Cerebellar nuclear complex (tissue), 1 donor: ENCODE measurements around the gene SMCO4.
"Not testable (repeated sequence)": the region's sequence is repeated elsewhere in the genome, so short reads cannot be mapped to it uniquely, and the experiment has no call there.

Experiments used
- DNase-seq, 2 experiments: peaks; one replicate each; lab custom pipeline; 2025; lab: John Stamatoyannopoulos, UW

Gene SMCO4

GRCh38 chr11:93560199-93560932 lies 17.2 kb upstream of the SMCO4 start:
- DNase-seq, result no peak

- DNase-seq, result no peak
These were observed 16.5 kb upstream of the SMCO4 start for GRCh38 chr11:93559681-93560080.

- no peak for DNase-seq
These were observed 9.7 kb upstream of the SMCO4 start for GRCh38 chr11:93552874-93553273.

GRCh38 chr11:93549976-93550375 lies 6.8 kb upstream of the SMCO4 start:
- DNase-seq, result no peak

- no peak for DNase-seq
These were observed 5.6 kb upstream of the SMCO4 start for GRCh38 chr11:93548679-93549319.

GRCh38 chr11:93547773-93548172 lies 4.6 kb upstream of the SMCO4 start:
- no peak for DNase-seq

GRCh38 chr11:93547028-93547427 lies 3.8 kb upstream of the SMCO4 start:
- no peak for DNase-seq

- no peak for DNase-seq
These were observed 2.4 kb upstream of the SMCO4 start for GRCh38 chr11:93545566-93545965.

GRCh38 chr11:93542811-93543229 lies 371 bp downstream of the SMCO4 start:
- no peak for DNase-seq

GRCh38 chr11:93541884-93542810 lies 1.0 kb downstream of the SMCO4 start:
- no peak for DNase-seq

- no peak for DNase-seq
These were observed 2.2 kb downstream of the SMCO4 start for GRCh38 chr11:93540896-93541553.

- no peak for DNase-seq
These were observed 2.9 kb downstream of the SMCO4 start for GRCh38 chr11:93540337-93540736.

GRCh38 chr11:93537767-93538261 lies 5.4 kb downstream of the SMCO4 start:
- DNase-seq, result no peak

GRCh38 chr11:93537049-93537448 lies 6.1 kb downstream of the SMCO4 start:
- peak in 1 of 2 experiments; percentile 38 for DNase-seq

GRCh38 chr11:93536101-93536861 lies 6.9 kb downstream of the SMCO4 start:
- no peak for DNase-seq

- not testable (repeated sequence) for DNase-seq
These were observed 7.6 kb downstream of the SMCO4 start for GRCh38 chr11:93535578-93535977.

GRCh38 chr11:93532806-93533205 lies 10.4 kb downstream of the SMCO4 start:
- DNase-seq, result no peak

- no peak for DNase-seq
These were observed 10.9 kb downstream of the SMCO4 start for GRCh38 chr11:93532281-93532789.

- DNase-seq, result no peak
These were observed 12.7 kb downstream of the SMCO4 start for GRCh38 chr11:93530468-93530826.

- no peak for DNase-seq
These were observed 13.3 kb downstream of the SMCO4 start for GRCh38 chr11:93529707-93530467.
